Heart left ventricle (tissue), 16 donors: ENCODE measurements around the gene CUEDC2. TPM values are rescaled to one million over a fixed set of nuclear protein-coding genes. Genes with fewer than 3 reads are reported as not detected.

ENCODE experiments used
- ATAC-seq, 4 donors: fragments of 200-7000 bp; cut with Tn5 transposase; one replicate each; pipeline ENCODE4 v1.9.1; 2020 to 2022; ENCODE audit warnings: moderate library complexity in 4 of 4, mild to moderate bottlenecking in 3 of 4, moderate number of reproducible peaks in 1 of 4
- DNase-seq, 5 donors: peaks; one replicate each; pipeline ENCODE4 v3.0.0-alpha.2; 2020
- H3K27ac ChIP-seq, 12 donors: fragments of 200-600 bp; sonication (generic) in 4 of 12; one replicate each; pipeline versions ENCODE4 v1.5.0 to v1.8.0; 2016 to 2022; ENCODE audit warnings: mild to moderate bottlenecking in 2 of 12
- H3K27me3 ChIP-seq, 9 donors: fragments of 200-600 bp; sonication (generic) in 2 of 9; one replicate each; pipeline versions ENCODE4 v1.5.1 to v1.8.0; 2016 to 2022; ENCODE audit warnings: mild to moderate bottlenecking in 3 of 9
- H3K36me3 ChIP-seq, 9 donors: fragments of 200-600 bp; sonication (generic) in 2 of 9; one replicate each; pipeline versions ENCODE4 v1.5.0 to v1.8.0; 2018 to 2022; ENCODE audit warnings: mild to moderate bottlenecking in 2 of 9
- H3K4me1 ChIP-seq, 12 donors: fragments of 200-600 bp; sonication (generic) in 4 of 12; one replicate each; pipeline versions ENCODE4 v1.5.0 to v1.8.0; 2016 to 2022; ENCODE audit warnings: mild to moderate bottlenecking in 3 of 12
- H3K4me3 ChIP-seq, 12 donors: fragments of 200-600 bp; sonication (generic) in 4 of 12; one replicate each; pipeline versions ENCODE4 v1.5.0 to v1.8.0; 2017 to 2022; ENCODE audit warnings: mild to moderate bottlenecking in 9 of 12, moderate library complexity in 4 of 12
- H3K9me3 ChIP-seq, 12 donors: fragments of 200-600 bp; sonication (generic) in 4 of 12; one replicate each; pipeline versions ENCODE4 v1.5.0 to v1.8.0; 2016 to 2022; ENCODE audit warnings: mild to moderate bottlenecking in 1 of 12
- CTCF ChIP-seq, 12 donors: fragments of 200-600 bp; sonication (generic) in 4 of 12; IDR thresholded peaks; one replicate each; pipeline versions ENCODE4 v1.5.0 to v1.8.0; 2018 to 2022; ENCODE audit warnings: antibody characterized with exemption in 12 of 12, mild to moderate bottlenecking in 5 of 12
- POLR2A ChIP-seq, 2 donors: fragments of 450-650 bp; IDR thresholded peaks; one replicate each; pipeline ENCODE4 v1.6.1; 2017; ENCODE audit warnings: antibody characterized with exemption in 2 of 2, mild to moderate bottlenecking in 2 of 2, moderate library complexity in 2 of 2
- WGBS, 4 donors: extraction: QIAGEN DNeasy Blood & Tissue Kit in 2 of 4; methylation state at CpG; one replicate each; pipeline versions ENCODE4 v1.1.5 to v1.1.7; 2013 to 2018; 5-methylcytosine and 5-hydroxymethylcytosine counted together
- intact Hi-C, 10 donors: fragments of 100-400 bp; cut with DNase I; formaldehyde crosslinking; loops; one replicate each; pipeline versions ENCODE4 v1.11.1 to v1.14.2; 2022
- long read RNA-seq, 3 donors: library from polyadenylated mRNA; unstranded; transcript quantifications; one replicate each; pipeline ENCODE4 v2.0.0, GENCODE V29; 2020 to 2021
- polyA plus RNA-seq, 2 donors: library from polyadenylated mRNA; stranded (reverse); fragments of 200-250 nt; gene quantifications; one replicate each; pipeline ENCODE4 v1.2.3, GENCODE V29; 2013
- total RNA-seq, 9 donors: library from RNA; depleted of rRNA in 2 of 9; stranded (reverse); fragments of >200 nt in 2 of 9; fragmentation: NEBNext Ultra II Directional in 3 of 9; extraction: Animal tissue kit (Norgen Biotek cat#: 25700) in 3 of 9; gene quantifications; one replicate each; pipeline versions ENCODE4 v1.1.0 to v1.2.4, GENCODE V29; 2016 to 2023
- donor health status: ischemic (EF 13 %, LVEDD 7.1; RV severe dilation, severe dysfunction).
- donor health status: healthy with polysubstance abuse.
- donor health status: DM: no; HTN: yes; CAD: no.
- donor health status: DM: no; HTN: no; CAD: no.
- donor health status: ischemic (EF 25% LVEDD 6.9; RV normal size, moderate dysfunction).
- donor health status: ischemic (EF 25% LVEDD 5.7; RV mildly dilated, moderate dysfunction).
- donor health status: healthy.
- donor health status: DM: yes; HTN: yes; CAD: no.
- donor health status: ischemic (EF 35%, LVEDD 5.7; RV mildly dilated, moderate dysfunction).
- donor health status: nonischemic (EF 11% LVEDD 7.7; RV severe dilation, severe dysfunction).
- donor health status: DM: yes; HTN: yes; CAD: no.
- donor health status: PGD.
- donor health status: ischemic (EF 29% LVEDD 5.4; RV normal size, mild dysfunction).
- donor health status: nonischemic (EF 23%, LVEDD 6.1; RV moderate dilation, normal function).

The CUEDC2 gene
- 100 to 1,000 TPM in 1 of 9 donors, 10 to 100 TPM in 8; 62.0 to 107 (median 79.2) TPM for total RNA-seq
- 10 to 100 TPM; 73.4 to 81.2 TPM for polyA plus RNA-seq
- long read RNA-seq, donor 1, transcript CUEDC2-201 (9 exons, 1,191 nt): major isoform, 116 of 143 reads
- long read RNA-seq, donor 1, partial matches to known transcripts: 11 of 143 reads
- long read RNA-seq, donor 1, other reads (novel, unspliced or antisense): 16 of 143 reads
- long read RNA-seq, donor 2, transcript CUEDC2-201 (9 exons, 1,191 nt): major isoform, 245 of 283 reads
- long read RNA-seq, donor 2, partial matches to known transcripts: 5 of 283 reads
- long read RNA-seq, donor 2, other reads (novel, unspliced or antisense): 33 of 283 reads
- long read RNA-seq, donor 3, transcript CUEDC2-201 (9 exons, 1,191 nt): major isoform, 88 of 92 reads
- long read RNA-seq, donor 3, partial matches to known transcripts: 3 of 92 reads
- long read RNA-seq, donor 3, other reads (novel, unspliced or antisense): 1 of 92 reads

- ATAC-seq: peak; percentile 96 to 98 (median 96)
- 0 to 1% (median 0%) methylated on average over 43 to 52 of the region's 52 CpGs for WGBS, 4 donors
- H3K27me3 ChIP-seq: peaks cover 0 to 12% (median 0%) of the 10 kb centered on the region in 9 donors
- no peaks in the 10 kb centered on the region for H3K36me3 ChIP-seq
- peak within 1 kb of the TSS; percentile 67 to 99 (median 91) for H3K4me3 ChIP-seq
- TF ChIP-seq POLR2A (IDR thresholded peaks at IDR 0.05): peak in 1 of 2 donors; percentile 66
- TF ChIP-seq CTCF (IDR thresholded peaks at IDR 0.05): no peak
- H3K4me1 ChIP-seq: peaks cover 0 to 55% (median 12%) of the 10 kb centered on the region in 12 donors
- peak within 1 kb of the TSS; percentile 43 to 91 (median 88) for H3K27ac ChIP-seq
- no peaks in the 10 kb centered on the region for H3K9me3 ChIP-seq
- peak; percentile 96 to 98 (median 97) for DNase-seq
- intact Hi-C loops: loop anchor here in 1 of 10 donors (2.0 kb wide), 1 partner anchor 70 kb away; the partner anchor contains the start of genes ACTR1A and SUFU
Observed at GRCh38 chr10:102432162-102432950, at the start of gene CUEDC2. Gene CUEDC2 (minus strand): TSS chr10:102432574. CDS start chr10:102425188, 7,386 bp downstream.

- WGBS, 4 donors: 82 to 91% (median 84%) methylated on average over 5 to 9 of the region's 9 CpGs
- DNase-seq: peak in 2 of 5 donors; percentile 20 to 21
- intact Hi-C loops: no loop called here
- peaks cover 0 to 18% (median 6%) of the 10 kb centered on the region in 12 donors for H3K4me1 ChIP-seq
- no peak for ATAC-seq
- peaks cover 4 to 76% (median 64%) of the 10 kb centered on the region in 9 donors for H3K36me3 ChIP-seq
- peak overlapping the region in 4 of 12 donors; percentile 70 to 84 (median 77) for H3K27ac ChIP-seq
- no peaks in the 10 kb centered on the region for H3K9me3 ChIP-seq
- TF ChIP-seq POLR2A (IDR thresholded peaks at IDR 0.05) (no peak), CTCF (IDR thresholded peaks at IDR 0.05) (no peak)
- no peaks in the 10 kb centered on the region for H3K27me3 ChIP-seq
- H3K4me3 ChIP-seq: no peak overlapping the region
Observed at GRCh38 chr10:102480396-102480795, 48.0 kb upstream of the CUEDC2 start.

- Histone ChIP-seq H3K4me1 (peaks cover 0 to 18% (median 6%) of the 10 kb centered on the region in 12 donors), H3K27me3 (no peaks in the 10 kb centered on the region), H3K9me3 (no peaks in the 10 kb centered on the region), H3K36me3 (peaks cover 0 to 68% (median 56%) of the 10 kb centered on the region in 9 donors), H3K4me3 (no peak overlapping the region), H3K27ac (peak overlapping the region; percentile 37 to 88 (median 71))
- DNase-seq (peak in 2 of 5 donors; percentile 9 to 19), ATAC-seq (no peak)
- intact Hi-C loops: loop anchor here in 8 of 10 donors (1.0 to 10.0 kb wide), 9 partner anchors 57 to 252 kb away; partner anchors contain the start of genes FBXL15 (in 2 of the 8), NFKB2 (in 2 of the 8) and ELOVL3 (in 1 of the 8)
- no peak for TF ChIP-seq POLR2A (IDR thresholded peaks at IDR 0.05)
- no peak for TF ChIP-seq CTCF (IDR thresholded peaks at IDR 0.05)
Observed at GRCh38 chr10:102479651-102480050, 47.3 kb upstream of the CUEDC2 start.
